Motor neuron (in vitro differentiated cells): ENCODE data around the gene SETBP1. TPM values are rescaled to one million over a fixed set of nuclear protein-coding genes. Genes with fewer than 3 reads are reported as not detected.
A peak's percentile ranks its signal among the peaks of the same experiment; 100 is the strongest.

Experiments used
- ATAC-seq, 8 experiments: fragments of 200-7000 bp; cut with Tn5 transposase; replicated peaks in 6 of 8; 2 replicates each; pipeline ENCODE4 v1.8.0; 2021; ENCODE audit warnings: mild to moderate bottlenecking in 8 of 8, moderate library complexity in 8 of 8
- H3K27ac ChIP-seq, 2 donors: fragments of 250-450 bp; sonication (Bioruptor Pico); 2 replicates each; pipeline ENCODE4 v1.9.0; 2021; ENCODE audit warnings: antibody characterized with exemption in 2 of 2, mild to moderate bottlenecking in 2 of 2, moderate library complexity in 1 of 2
- H3K4me1 ChIP-seq, 2 donors: fragments of 250-450 bp; sonication (Bioruptor Pico); replicated peaks in 1 of 2; 2 replicates each; pipeline ENCODE4 v1.6.1; 2021; ENCODE audit warnings: antibody characterized with exemption in 2 of 2, mild to moderate bottlenecking in 2 of 2, moderate library complexity in 1 of 2
- H3K4me3 ChIP-seq, 5 donors: fragments of 250-450 bp; sonication (Bioruptor Pico); 2 replicates each; pipeline ENCODE4 v1.9.0; 2021; ENCODE audit warnings: antibody characterized with exemption in 5 of 5, mild to moderate bottlenecking in 5 of 5, moderate library complexity in 4 of 5
- WGBS, 10 experiments: fragments of 450-650 bp; shearing (Covaris generic); methylation state at CpG; one replicate each; pipeline ENCODE4 v1.0.0; 2022; 5-methylcytosine and 5-hydroxymethylcytosine counted together
- in situ Hi-C, 9 experiments: fragments of 400-800 bp; cut with MboI; loops; one replicate each; pipeline ENCODE4 v1.15.0; 2021; ENCODE audit warnings: low sequenced_read_pairs in 9 of 9, low pct_unique_long_range_greater_than_20kb in 2 of 9; ENCODE audit not compliant: unreplicated experiment in 9 of 9
- total RNA-seq, 8 experiments: library from RNA; unstranded; fragments of 300-600 nt; gene quantifications; 2 replicates each; pipeline versions ENCODE4 v1.2.3 to v1.2.4, GENCODE V29; 2022

The SETBP1 gene
- total RNA-seq, 8 experiments from 2014 or later, result 1.3 to 37.0 (median 27.5) TPM

GRCh38 chr18:44764863-44765262 is 84.2 kb downstream of the SETBP1 start:
- in situ Hi-C loops, result no loop called here
- Histone ChIP-seq H3K27ac (no peak overlapping the region), H3K4me1 (peaks cover 10 to 13% of the 10 kb centered on the region in 2 donors), H3K4me3 (no peak overlapping the region)
- no peak for ATAC-seq
- 33 to 100% (median 87%) methylated on average over 1 to 3 of the region's 3 CpGs; no CpG with 5 or more reads in 4 of the 10 experiments for WGBS, 10 experiments

- peak in 5 of 8 experiments; percentile 79 to 97 (median 85) for ATAC-seq
- Histone ChIP-seq H3K27ac (no peak overlapping the region), H3K4me3 (no peak overlapping the region), H3K4me1 (peaks cover 10 to 13% of the 10 kb centered on the region in 2 donors)
- 37 to 83% (median 49%) methylated on average over 2 to 3 of the region's 3 CpGs; no CpG with 5 or more reads in 4 of the 10 experiments for WGBS, 10 experiments
- in situ Hi-C loops, result no loop called here
Observed at GRCh38 chr18:44765456-44765855, 84.8 kb downstream of the SETBP1 start.

GRCh38 chr18:44766450-44766849 is 85.8 kb downstream of the SETBP1 start:
- ATAC-seq, result no peak
- in situ Hi-C loops, result no loop called here
- Histone ChIP-seq H3K27ac (no peak overlapping the region), H3K4me1 (peaks cover 10 to 13% of the 10 kb centered on the region in 2 donors), H3K4me3 (no peak overlapping the region)
- 50 to 100% (median 94%) methylated on average over 1 to 2 of the region's 2 CpGs; no CpG with 5 or more reads in 3 of the 10 experiments for WGBS, 10 experiments

- Histone ChIP-seq H3K27ac (no peak overlapping the region), H3K4me3 (no peak overlapping the region), H3K4me1 (peaks cover 17% of the 10 kb centered on the region in 2 donors)
- in situ Hi-C loops, result no loop called here
- ATAC-seq, result no peak
- WGBS, 10 experiments, result 58 to 100% (median 100%) methylated on average over 1 to 4 of the region's 4 CpGs; no CpG with 5 or more reads in 1 of the 10 experiments
Observed at GRCh38 chr18:44767807-44768206, 87.1 kb downstream of the SETBP1 start.

- no peak overlapping the region for H3K27ac ChIP-seq
- 72 to 100% (median 94%) methylated on average over 1 to 2 of the region's 2 CpGs; no CpG with 5 or more reads in 1 of the 10 experiments for WGBS, 10 experiments
- no peak for ATAC-seq
Observed at GRCh38 chr18:44770641-44771040, 90.0 kb downstream of the SETBP1 start.

GRCh38 chr18:44771572-44771955 is 90.9 kb downstream of the SETBP1 start:
- Histone ChIP-seq H3K4me3 (no peak overlapping the region), H3K4me1 (peaks cover 6% of the 10 kb centered on the region in 2 donors), H3K27ac (peak overlapping the region in 1 of 2 donors; percentile 31)
- in situ Hi-C loops, result no loop called here
- ATAC-seq, result no peak
- WGBS, 10 experiments, result 43 to 80% (median 70%) methylated on average over 1 to 5 of the region's 5 CpGs; no CpG with 5 or more reads in 4 of the 10 experiments

More at GRCh38 chr18:44770641-44771040, 90.0 kb downstream of the SETBP1 start:
- no peak overlapping the region for H3K4me3 ChIP-seq
- peaks cover 11 to 14% of the 10 kb centered on the region in 2 donors for H3K4me1 ChIP-seq
- in situ Hi-C loops, result no loop called here

- H3K27ac ChIP-seq, result no peak overlapping the region
- H3K4me1 ChIP-seq, result peaks cover 6% of the 10 kb centered on the region in 2 donors
- WGBS, 10 experiments, result 10 to 100% (median 89%) methylated on average over 1 to 9 of the region's 14 CpGs; no CpG with 5 or more reads in 1 of the 10 experiments
- no peak overlapping the region for H3K4me3 ChIP-seq
- peak in 1 of 8 experiments; percentile 19 for ATAC-seq
- in situ Hi-C loops, result no loop called here
Observed at GRCh38 chr18:44771956-44772917, 91.5 kb downstream of the SETBP1 start.

- H3K4me1 ChIP-seq, result peaks cover 16 to 18% of the 10 kb centered on the region in 2 donors
- WGBS, 10 experiments, result 86 to 100% (median 100%) methylated on average over 1 of the region's 1 CpG; no CpG with 5 or more reads in 7 of the 10 experiments
- no peak overlapping the region for H3K4me3 ChIP-seq
- no peak for ATAC-seq
- in situ Hi-C loops, result no loop called here
- no peak overlapping the region for H3K27ac ChIP-seq
Observed at GRCh38 chr18:44773640-44774155, 93.0 kb downstream of the SETBP1 start.

GRCh38 chr18:44774191-44774590 is 93.5 kb downstream of the SETBP1 start:
- Histone ChIP-seq H3K4me3 (no peak overlapping the region), H3K27ac (no peak overlapping the region), H3K4me1 (peaks cover 19 to 23% of the 10 kb centered on the region in 2 donors)
- 40 to 90% (median 83%) methylated on average over 1 to 3 of the region's 3 CpGs; no CpG with 5 or more reads in 5 of the 10 experiments for WGBS, 10 experiments
- in situ Hi-C loops, result no loop called here
- no peak for ATAC-seq

- ATAC-seq, result no peak
Observed at GRCh38 chr18:44777457-44778192, 96.9 kb downstream of the SETBP1 start.

GRCh38 chr18:44778788-44779187 is 98.1 kb downstream of the SETBP1 start:
- Histone ChIP-seq H3K4me3 (no peak overlapping the region), H3K4me1 (peaks cover 23 to 33% of the 10 kb centered on the region in 2 donors), H3K27ac (peak overlapping the region in 1 of 2 donors; percentile 13)
- 0 to 83% (median 24%) methylated on average over 1 to 2 of the region's 6 CpGs; no CpG with 5 or more reads in 4 of the 10 experiments for WGBS, 10 experiments
- peak in 5 of 8 experiments; percentile 92 to 96 (median 94) for ATAC-seq
- in situ Hi-C loops, result no loop called here

More at GRCh38 chr18:44777457-44778192, 96.9 kb downstream of the SETBP1 start:
- in situ Hi-C loops, result no loop called here
- peaks cover 20 to 25% of the 10 kb centered on the region in 2 donors for H3K4me1 ChIP-seq
- 41 to 100% (median 94%) methylated on average over 2 to 6 of the region's 10 CpGs; no CpG with 5 or more reads in 3 of the 10 experiments for WGBS, 10 experiments
- no peak overlapping the region for H3K4me3 ChIP-seq
- no peak overlapping the region for H3K27ac ChIP-seq

GRCh38 chr18:44779753-44780292 is 99.1 kb downstream of the SETBP1 start:
- in situ Hi-C loops, result no loop called here
- ATAC-seq, result no peak
- Histone ChIP-seq H3K4me1 (peaks cover 30 to 42% of the 10 kb centered on the region in 2 donors), H3K27ac (no peak overlapping the region), H3K4me3 (no peak overlapping the region)
- WGBS, 10 experiments, result 50 to 90% (median 72%) methylated on average over 2 to 9 of the region's 11 CpGs; no CpG with 5 or more reads in 4 of the 10 experiments
